Colonic mucosa (tissue), 4 donors: ENCODE measurements around the gene AK2. TPM values are rescaled to one million over a fixed set of nuclear protein-coding genes. Genes with fewer than 3 reads are reported as not detected.
"Not testable (repeated sequence)": the region's sequence is repeated elsewhere in the genome, so short reads cannot be mapped to it uniquely, and the experiment has no call there.

ENCODE experiments used
- DNase-seq: peaks from one replicate; pipeline ENCODE4 v3.0.0-alpha.2; 2020
- H3K27ac ChIP-seq: fragments of 200-600 bp; one replicate; pipeline ENCODE4 v1.8.0; 2021
- H3K27me3 ChIP-seq: fragments of 200-600 bp; one replicate; pipeline ENCODE4 v1.8.0; 2021
- H3K36me3 ChIP-seq: fragments of 200-600 bp; one replicate; pipeline ENCODE4 v1.8.0; 2021
- H3K4me1 ChIP-seq: fragments of 200-600 bp; one replicate; pipeline ENCODE4 v1.8.0; 2021; ENCODE audit warnings: mild to moderate bottlenecking
- H3K4me3 ChIP-seq: fragments of 200-600 bp; one replicate; pipeline ENCODE4 v1.8.0; 2021
- H3K9ac ChIP-seq, 2 donors: one replicate each; pipeline ENCODE4 v1.7.0; 2013; ENCODE audit warnings: control low read depth in 2 of 2, low read depth in 2 of 2, low read length in 2 of 2
- H3K9me3 ChIP-seq: fragments of 200-600 bp; one replicate; pipeline ENCODE4 v1.8.0; 2021
- intact Hi-C: fragments of 100-400 bp; cut with DNase I; formaldehyde crosslinking; loops from one replicate; pipeline ENCODE4 v1.14.1; 2022
- total RNA-seq, 2 donors: library from RNA; stranded (reverse); fragmentation: NEBNext Ultra II Directional in 1 of 2; extraction: Animal tissue kit (Norgen Biotek cat#: 25700) in 1 of 2; gene quantifications; one replicate each; pipeline ENCODE4 v1.2.1, GENCODE V29; 2021
- TF ChIP-seq, protein P1 (sequence below): fragments of 200-600 bp; IDR thresholded peaks from one replicate; pipeline ENCODE4 v1.8.0; 2022; ENCODE audit warnings: antibody characterized with exemption, mild to moderate bottlenecking
- donor health status: healthy.
- donor health status: DM: no; HTN: no; CAD: no.
- donor health status: DM: no; HTN: no; CAD: no.

Gene AK2
- total RNA-seq, 2 donors from 2014 or later = 206 to 243 TPM

DNA sequence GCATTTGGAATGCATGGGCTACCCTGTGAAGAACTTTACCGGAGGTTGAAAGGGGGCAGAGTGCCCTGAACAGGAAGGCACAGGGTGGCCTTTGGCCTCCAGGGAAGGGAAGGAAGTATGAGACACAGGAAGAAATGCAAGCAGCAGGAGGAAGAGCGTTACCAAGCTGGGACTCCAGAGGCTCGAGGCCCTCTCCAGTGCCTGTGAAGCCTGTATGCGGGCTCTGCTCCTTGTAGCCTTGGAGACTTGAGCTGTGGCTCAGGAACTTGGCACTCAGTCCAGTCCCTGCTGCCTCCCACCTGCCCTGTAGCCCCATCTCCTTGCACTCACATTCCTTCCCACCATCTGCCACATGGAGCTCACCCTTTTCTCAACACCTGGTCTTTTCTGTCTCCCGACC, 38.6 kb downstream of the AK2 start:
- no peaks in the 10 kb centered on the region for H3K4me1 ChIP-seq
- intact Hi-C loops = no loop called here
- TF ChIP-seq, protein P1, sequence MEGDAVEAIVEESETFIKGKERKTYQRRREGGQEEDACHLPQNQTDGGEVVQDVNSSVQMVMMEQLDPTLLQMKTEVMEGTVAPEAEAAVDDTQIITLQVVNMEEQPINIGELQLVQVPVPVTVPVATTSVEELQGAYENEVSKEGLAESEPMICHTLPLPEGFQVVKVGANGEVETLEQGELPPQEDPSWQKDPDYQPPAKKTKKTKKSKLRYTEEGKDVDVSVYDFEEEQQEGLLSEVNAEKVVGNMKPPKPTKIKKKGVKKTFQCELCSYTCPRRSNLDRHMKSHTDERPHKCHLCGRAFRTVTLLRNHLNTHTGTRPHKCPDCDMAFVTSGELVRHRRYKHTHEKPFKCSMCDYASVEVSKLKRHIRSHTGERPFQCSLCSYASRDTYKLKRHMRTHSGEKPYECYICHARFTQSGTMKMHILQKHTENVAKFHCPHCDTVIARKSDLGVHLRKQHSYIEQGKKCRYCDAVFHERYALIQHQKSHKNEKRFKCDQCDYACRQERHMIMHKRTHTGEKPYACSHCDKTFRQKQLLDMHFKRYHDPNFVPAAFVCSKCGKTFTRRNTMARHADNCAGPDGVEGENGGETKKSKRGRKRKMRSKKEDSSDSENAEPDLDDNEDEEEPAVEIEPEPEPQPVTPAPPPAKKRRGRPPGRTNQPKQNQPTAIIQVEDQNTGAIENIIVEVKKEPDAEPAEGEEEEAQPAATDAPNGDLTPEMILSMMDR = no peak
- H3K4me3 ChIP-seq = no peak overlapping the region
- no peaks in the 10 kb centered on the region for H3K36me3 ChIP-seq
- H3K9ac ChIP-seq = no peak overlapping the region
- H3K27me3 ChIP-seq = no peaks in the 10 kb centered on the region
- no peaks in the 10 kb centered on the region for H3K9me3 ChIP-seq
- no peak overlapping the region for H3K27ac ChIP-seq
- no peak for DNase-seq

DNA sequence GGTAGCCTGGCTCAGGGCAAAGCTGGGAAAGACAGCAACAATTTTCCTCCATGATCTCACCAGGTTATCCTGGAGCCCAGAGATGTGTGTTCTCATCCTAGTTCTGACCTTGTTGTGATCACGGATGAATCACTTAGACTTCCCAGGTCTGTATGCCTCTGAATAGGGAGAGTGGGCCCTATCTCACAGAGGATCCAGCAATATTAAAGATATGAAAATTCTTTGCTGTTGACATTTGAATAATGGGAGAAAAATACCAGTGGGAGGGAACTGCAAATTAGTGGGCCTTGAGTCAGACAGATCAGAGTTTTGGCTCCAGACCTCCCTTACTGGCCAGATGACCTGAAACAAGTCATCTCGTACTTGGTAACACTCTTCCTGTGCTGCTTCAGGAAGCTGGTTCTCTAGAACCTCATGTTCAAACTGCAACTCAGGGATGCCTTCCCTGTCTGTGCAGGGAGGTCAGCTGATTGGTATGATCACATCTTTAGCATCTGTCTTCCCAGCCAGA, 39.2 kb downstream of the AK2 start:
- Histone ChIP-seq H3K27me3 (no peaks in the 10 kb centered on the region), H3K27ac (no peak overlapping the region)
- DNase-seq = no peak

DNA sequence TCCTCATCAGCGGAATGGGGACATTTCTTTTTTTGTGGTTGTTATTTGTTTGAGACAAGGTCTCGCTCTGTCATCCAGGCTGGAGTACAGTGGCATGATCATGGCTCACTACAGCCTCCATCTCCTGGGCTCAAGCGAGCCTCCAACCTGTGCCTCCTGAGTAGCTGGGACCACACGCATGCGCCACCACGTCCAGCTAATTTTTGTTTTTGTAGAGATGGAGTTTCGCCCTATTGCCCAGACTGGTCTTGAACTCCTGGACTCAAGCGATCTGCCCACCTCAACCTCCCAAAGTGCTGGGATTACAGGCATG, 43.4 kb downstream of the AK2 start:
- H3K27me3 ChIP-seq, DNase-seq, H3K9me3 ChIP-seq, H3K4me1 ChIP-seq, H3K36me3 ChIP-seq, H3K4me3 ChIP-seq, intact Hi-C loops: not testable (repeated sequence)
- Histone ChIP-seq H3K9ac (peak overlapping the region in 1 of 2 donors; percentile 35), H3K27ac (peak overlapping the region; percentile 60)

More for the DNA sequence above, 39.2 kb downstream of the AK2 start:
- peaks cover 5% of the 10 kb centered on the region for H3K4me1 ChIP-seq
- intact Hi-C loops = no loop called here
- H3K4me3 ChIP-seq = no peak overlapping the region
- H3K9ac ChIP-seq = no peak overlapping the region
- H3K9me3 ChIP-seq = no peaks in the 10 kb centered on the region
- H3K36me3 ChIP-seq = no peaks in the 10 kb centered on the region
- TF ChIP-seq, protein P1 = no peak

DNA sequence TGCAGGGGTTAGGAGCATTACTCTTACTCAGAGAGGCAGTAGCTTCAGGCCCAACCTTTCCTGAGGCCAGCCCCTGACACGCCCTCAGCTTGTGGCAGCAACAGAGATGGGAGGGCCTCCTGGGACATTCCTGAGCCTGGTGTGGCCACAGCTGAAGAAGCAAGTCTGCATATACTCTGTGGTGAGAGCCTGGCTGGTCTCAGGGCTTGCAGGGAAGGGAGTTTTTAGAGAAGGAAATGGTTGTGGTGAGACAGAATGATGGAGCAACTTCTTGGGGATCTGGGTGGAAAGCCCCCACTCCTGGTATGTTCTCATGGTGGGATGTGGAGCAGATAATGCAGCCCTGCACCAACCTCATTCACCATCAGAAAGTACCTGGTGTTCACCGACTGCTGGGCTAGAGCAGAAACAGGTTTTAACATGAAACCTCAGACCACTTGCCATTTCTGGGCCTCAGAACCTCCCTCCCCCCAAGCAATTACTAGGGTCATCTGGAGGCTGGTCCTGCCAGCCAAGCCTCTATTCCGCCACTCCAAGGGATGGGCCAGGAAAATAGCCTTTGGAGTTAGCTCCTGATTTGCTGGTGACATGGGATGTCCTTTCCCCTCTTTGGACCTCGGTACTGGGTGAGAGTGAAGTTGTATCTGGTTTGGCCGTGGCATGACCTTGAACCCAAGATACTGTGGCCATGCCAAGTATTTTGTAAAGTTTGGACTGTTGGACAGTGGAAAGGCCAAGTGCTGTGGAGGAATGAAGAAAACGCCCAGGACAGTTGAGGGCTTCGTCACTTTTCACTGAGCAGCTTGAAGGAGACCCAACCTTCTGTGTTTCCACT, 44.0 kb downstream of the AK2 start:
- Histone ChIP-seq H3K4me1 (peaks cover 5% of the 10 kb centered on the region), H3K27ac (peak overlapping the region; percentile 60), H3K27me3 (no peaks in the 10 kb centered on the region), H3K9me3 (no peaks in the 10 kb centered on the region), H3K4me3 (no peak overlapping the region), H3K9ac (peak overlapping the region in 1 of 2 donors; percentile 35), H3K36me3 (no peaks in the 10 kb centered on the region)
- peak; percentile 87 for DNase-seq
- TF ChIP-seq, protein P1 = no peak
- intact Hi-C loops = no loop called here

DNA sequence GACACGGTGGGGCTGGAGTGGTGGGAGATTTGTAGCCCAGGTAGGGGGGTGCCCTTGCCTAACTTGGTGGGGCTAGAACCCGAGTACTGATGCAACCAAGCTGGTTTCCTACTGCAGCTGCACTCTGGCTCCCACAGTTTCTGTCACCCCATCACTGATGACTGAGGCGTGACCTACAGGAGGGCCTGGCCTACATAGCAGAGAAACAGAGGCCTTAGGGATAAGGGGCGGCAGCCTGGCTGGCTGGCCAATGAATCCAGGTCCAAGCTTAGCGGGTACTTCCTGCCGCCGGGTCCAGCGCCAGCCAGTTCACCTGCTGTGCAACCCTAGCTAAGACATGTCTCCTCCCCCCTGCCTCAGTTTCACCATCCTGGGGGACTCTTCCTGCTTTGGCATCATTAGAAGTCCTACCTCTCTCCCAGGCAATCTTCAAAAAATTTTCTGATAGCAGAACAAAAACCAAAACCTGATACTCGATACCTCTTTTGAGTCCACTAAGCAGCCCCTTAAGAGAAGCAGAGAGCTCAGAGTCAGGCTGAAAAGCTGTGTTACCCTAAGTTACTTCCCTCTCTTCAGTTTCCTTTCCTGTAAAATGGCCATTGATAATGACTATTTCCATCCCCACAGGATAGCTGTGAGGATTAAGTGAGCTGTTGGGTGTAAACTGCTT, 44.7 kb downstream of the AK2 start:
- peaks cover 5% of the 10 kb centered on the region for H3K4me1 ChIP-seq
- H3K27ac ChIP-seq = peak overlapping the region; percentile 60
- TF ChIP-seq, protein P1 = no peak
- no peaks in the 10 kb centered on the region for H3K36me3 ChIP-seq
- H3K27me3 ChIP-seq = no peaks in the 10 kb centered on the region
- H3K9ac ChIP-seq = peak overlapping the region; percentile 16 to 35
- H3K4me3 ChIP-seq = no peak overlapping the region
- H3K9me3 ChIP-seq = no peaks in the 10 kb centered on the region
- DNase-seq = no peak
- intact Hi-C loops = no loop called here

DNA sequence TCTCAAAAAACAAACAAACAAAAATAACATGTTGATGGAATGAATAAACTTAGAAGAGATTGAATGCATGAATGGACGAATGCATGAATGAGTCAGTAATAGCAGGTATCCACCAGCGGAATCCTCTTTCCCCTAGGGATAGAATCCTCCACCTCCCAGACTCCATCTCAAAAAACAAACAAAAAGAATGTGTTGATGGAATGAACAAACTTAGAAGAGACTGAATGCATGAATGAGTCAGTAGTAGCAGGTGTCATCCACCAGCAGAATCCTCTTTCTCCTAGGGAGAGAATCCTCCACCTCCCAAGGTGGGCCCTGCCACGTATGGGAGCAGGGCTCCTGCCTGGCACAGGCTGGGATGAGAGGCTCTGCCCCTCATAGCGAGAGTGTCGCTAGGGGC, 45.3 kb downstream of the AK2 start:
- H3K4me3 ChIP-seq = no peak overlapping the region
- intact Hi-C loops = no loop called here
- no peak overlapping the region for H3K9ac ChIP-seq
- H3K9me3 ChIP-seq = no peaks in the 10 kb centered on the region
- H3K36me3 ChIP-seq = no peaks in the 10 kb centered on the region
- no peaks in the 10 kb centered on the region for H3K27me3 ChIP-seq
- DNase-seq = no peak
- H3K27ac ChIP-seq = peak overlapping the region; percentile 60
- TF ChIP-seq, protein P1 = no peak
- peaks cover 5% of the 10 kb centered on the region for H3K4me1 ChIP-seq
